ENCODE results near the gene ASTN2.

- TF ChIP-seq CTCF (IDR thresholded peaks at IDR 0.05) (no peak), EP300 (IDR thresholded peaks at IDR 0.05) (no peak)
Measured at GRCh38 chr9:116405321-116405720, 1009.5 kb downstream of the ASTN2 start.
